8988T (cell line): Measurements from ENCODE around the gene ADARB1.

Experiments
- DNase-seq: peaks from one replicate; pipeline ENCODE4 v3.0.0; 2011

Gene ADARB1

GRCh38 chr21:45210461-45210983, 136.1 kb downstream of the ADARB1 start:
- no peak for DNase-seq

- no peak for DNase-seq
These were observed 137.3 kb downstream of the ADARB1 start for GRCh38 chr21:45211661-45212060.

- no peak for DNase-seq
These were observed 139.0 kb downstream of the ADARB1 start for GRCh38 chr21:45213392-45213791.

GRCh38 chr21:45215213-45215612, 140.8 kb downstream of the ADARB1 start:
- no peak for DNase-seq

- DNase-seq = no peak
These were observed 142.6 kb downstream of the ADARB1 start for GRCh38 chr21:45217010-45217409.

- DNase-seq = no peak
These were observed 145.1 kb downstream of the ADARB1 start for GRCh38 chr21:45219517-45219916.

- no peak for DNase-seq
These were observed 145.7 kb downstream of the ADARB1 start for GRCh38 chr21:45220071-45220481.

- DNase-seq = no peak
These were observed 146.5 kb downstream of the ADARB1 start for GRCh38 chr21:45220714-45221490.

- DNase-seq = no peak
These were observed 147.6 kb downstream of the ADARB1 start for GRCh38 chr21:45222001-45222400.

GRCh38 chr21:45223236-45224185, 149.1 kb downstream of the ADARB1 start:
- DNase-seq = no peak

GRCh38 chr21:45224189-45224938, 150.0 kb downstream of the ADARB1 start:
- no peak for DNase-seq

GRCh38 chr21:45225041-45225740, 150.8 kb downstream of the ADARB1 start:
- DNase-seq = no peak

- no peak for DNase-seq
These were observed 151.5 kb downstream of the ADARB1 start for GRCh38 chr21:45225741-45226327.

- no peak for DNase-seq
These were observed 152.4 kb downstream of the ADARB1 start for GRCh38 chr21:45226540-45227326.

GRCh38 chr21:45227735-45228134, 153.4 kb downstream of the ADARB1 start:
- DNase-seq = no peak

GRCh38 chr21:45228171-45228641, 153.8 kb downstream of the ADARB1 start:
- peak; percentile 42 for DNase-seq

GRCh38 chr21:45228656-45229240, 154.4 kb downstream of the ADARB1 start:
- no peak for DNase-seq

- no peak for DNase-seq
These were observed 157.3 kb downstream of the ADARB1 start for GRCh38 chr21:45231705-45232104.

GRCh38 chr21:45234127-45234526, 159.7 kb downstream of the ADARB1 start:
- DNase-seq = no peak

GRCh38 chr21:45234965-45235364, 160.6 kb downstream of the ADARB1 start:
- DNase-seq = no peak
